NB4 (cell line): ENCODE data around the gene RAE1.

Experiments used
- DNase-seq: peaks from one replicate; pipeline ENCODE4 v3.0.0; 2010; ENCODE audit warnings: low read depth
- H3K4me3 ChIP-seq: one replicate; pipeline ENCODE4 v1.5.1; 2011; ENCODE audit warnings: mild to moderate bottlenecking, low read depth, low read length, moderate library complexity
- CTCF ChIP-seq: IDR thresholded peaks from one replicate; pipeline ENCODE4 v1.5.1; 2012; ENCODE audit warnings: low read depth, low read length
- MAX ChIP-seq: IDR thresholded peaks from 2 replicates; pipeline ENCODE4 v1.6.1; 2011; ENCODE audit warnings: low read depth, low read length
- MYC ChIP-seq: IDR thresholded peaks from 2 replicates; pipeline ENCODE4 v1.6.1; 2011; ENCODE audit warnings: low read depth, low read length
- POLR2A ChIP-seq: IDR thresholded peaks from 2 replicates; pipeline ENCODE4 v1.6.1; 2011; ENCODE audit warnings: mild to moderate bottlenecking; ENCODE audit not compliant: insufficient read length; ENCODE audit errors: extremely low read depth

The RAE1 gene

GRCh38 chr20:57353351-57353750 is 2.3 kb downstream of the RAE1 start:
- H3K4me3 ChIP-seq, result no peak overlapping the region
- TF ChIP-seq POLR2A (no peak), MAX (no peak), CTCF (no peak), MYC (no peak)
- DNase-seq, result no peak

GRCh38 chr20:57361517-57361916 is 10.5 kb downstream of the RAE1 start:
- no peak for DNase-seq
- TF ChIP-seq MAX (no peak), CTCF (no peak), POLR2A (no peak), MYC (no peak)
- no peak overlapping the region for H3K4me3 ChIP-seq

- DNase-seq, result no peak
- no peak for TF ChIP-seq POLR2A
- TF ChIP-seq MAX, result no peak
- no peak for TF ChIP-seq CTCF
- no peak for TF ChIP-seq MYC
- no peak overlapping the region for H3K4me3 ChIP-seq
These were observed 13.4 kb downstream of the RAE1 start for GRCh38 chr20:57364451-57364850.

GRCh38 chr20:57369596-57369995 is 18.5 kb downstream of the RAE1 start:
- DNase-seq, result peak; percentile 45
- H3K4me3 ChIP-seq, result no peak overlapping the region
- no peak for TF ChIP-seq CTCF
- no peak for TF ChIP-seq MYC
- TF ChIP-seq POLR2A, result no peak
- no peak for TF ChIP-seq MAX

- DNase-seq, result no peak
- TF ChIP-seq POLR2A (no peak), MAX (no peak), CTCF (no peak), MYC (no peak)
- H3K4me3 ChIP-seq, result no peak overlapping the region
These were observed 19.3 kb downstream of the RAE1 start for GRCh38 chr20:57370316-57370715.

GRCh38 chr20:57371363-57371762 is 20.3 kb downstream of the RAE1 start:
- H3K4me3 ChIP-seq, result no peak overlapping the region
- TF ChIP-seq MYC (no peak), MAX (no peak), POLR2A (no peak), CTCF (no peak)
- no peak for DNase-seq
